CD4-positive, alpha-beta memory T cell (primary cell): ENCODE measurements around the gene RFT1. TPM values are rescaled to one million over a fixed set of nuclear protein-coding genes. Genes with fewer than 3 reads are reported as not detected.

Experiments used
- CTCF ChIA-PET: fragments of 350-600 bp; sonication (Branson Sonifier 250); formaldehyde crosslinking; loops from one replicate; lab custom pipeline; 2021; ENCODE audit warnings: inconsistent platforms; ENCODE audit not compliant: partially characterized antibody; lab: Charles Lee
- POLR2A ChIA-PET: fragments of 350-600 bp; sonication (Branson Sonifier 250); formaldehyde crosslinking; loops from one replicate; lab custom pipeline; 2021; ENCODE audit not compliant: partially characterized antibody; lab: Charles Lee
- DNase-seq, 5 donors: peaks; one replicate each; pipeline versions ENCODE4 v3.0.0 to v3.0.0-alpha.2; 2020 to 2022; ENCODE audit warnings: mixed read lengths in 1 of 5
- H3K27ac ChIP-seq: one replicate; pipeline ENCODE4 v1.7.0; 2013; ENCODE audit warnings: low read depth, low read length
- H3K27me3 ChIP-seq: 2 replicates; pipeline ENCODE4 v1.7.0; 2013; ENCODE audit warnings: mild to moderate bottlenecking, low read length, moderate library complexity; ENCODE audit not compliant: insufficient read depth
- H3K36me3 ChIP-seq: 2 replicates; pipeline ENCODE4 v1.7.0; 2013; ENCODE audit warnings: mild to moderate bottlenecking, low read length, moderate library complexity; ENCODE audit not compliant: insufficient read depth
- H3K4me1 ChIP-seq: 2 replicates; pipeline ENCODE4 v1.7.0; 2013; ENCODE audit warnings: mild to moderate bottlenecking, low read length, moderate library complexity; ENCODE audit not compliant: insufficient read depth
- H3K4me3 ChIP-seq, 2 donors: one replicate each; pipeline ENCODE4 v1.7.0; 2013; ENCODE audit warnings: low read length in 2 of 2, mild to moderate bottlenecking in 1 of 2
- H3K9me3 ChIP-seq, 2 donors: one replicate each; pipeline ENCODE4 v1.7.0; 2013; ENCODE audit warnings: low read length in 2 of 2, control low read depth in 1 of 2; ENCODE audit not compliant: control insufficient read depth in 1 of 2
- H3K27ac Mint-ChIP-seq, 7 donors: one replicate each; pipeline ENCODE4 v1.8.0; 2020 to 2021; ENCODE audit warnings: mixed read lengths in 7 of 7, mild to moderate bottlenecking in 6 of 7, inconsistent platforms in 3 of 7, moderate library complexity in 3 of 7
- H3K27me3 Mint-ChIP-seq, 2 donors: one replicate each; pipeline ENCODE4 v1.8.0; 2020 to 2021; ENCODE audit warnings: mixed read lengths in 2 of 2
- H3K36me3 Mint-ChIP-seq, 2 donors: one replicate each; pipeline ENCODE4 v1.8.0; 2020 to 2021; ENCODE audit warnings: mixed read lengths in 2 of 2, inconsistent platforms in 1 of 2, mild to moderate bottlenecking in 1 of 2
- H3K4me1 Mint-ChIP-seq, 4 donors: one replicate each; pipeline ENCODE4 v1.8.0; 2020 to 2021; ENCODE audit warnings: mixed read lengths in 4 of 4, mild to moderate bottlenecking in 1 of 4
- H3K4me3 Mint-ChIP-seq, 8 donors: one replicate each; pipeline ENCODE4 v1.8.0; 2020 to 2021; ENCODE audit warnings: mixed read lengths in 8 of 8, mild to moderate bottlenecking in 7 of 8, moderate library complexity in 6 of 8, inconsistent platforms in 3 of 8
- H3K9me3 Mint-ChIP-seq, 8 donors: one replicate each; pipeline ENCODE4 v1.8.0; 2020 to 2021; ENCODE audit warnings: mixed read lengths in 8 of 8, mild to moderate bottlenecking in 5 of 8, inconsistent platforms in 3 of 8, moderate library complexity in 1 of 8
- intact Hi-C: fragments of 100-400 bp; cut with micrococcal nuclease; formaldehyde crosslinking; loops from one replicate; pipeline ENCODE4 v1.15.1; 2023
- polyA plus RNA-seq, 2 donors: library from polyadenylated mRNA; unstranded; fragments of 300-500 nt; fragmentation: Illumina TruSeq; gene quantifications; one replicate each; pipeline ENCODE4 v1.2.3, GENCODE V29; 2021
- total RNA-seq, 2 experiments: library from RNA; stranded (reverse); gene quantifications; one replicate each; pipeline ENCODE4 v1.2.3, GENCODE V29; 2021

RFT1 gene
- total and polyA plus RNA-seq, 4 experiments from 2014 or later: 21.2 to 28.4 (median 24.6) TPM

GRCh38 chr3:53044371-53044710, 85.9 kb downstream of the RFT1 start:
- peaks cover 35 to 66% (median 48%) of the 10 kb centered on the region in 4 donors for H3K4me1 Mint-ChIP-seq
- H3K4me3 ChIP-seq: peak overlapping the region; percentile 31 to 94
- peaks cover 0 to 15% of the 10 kb centered on the region in 2 donors for H3K36me3 Mint-ChIP-seq
- peak overlapping the region; percentile 97 to 99 (median 98) for H3K4me3 Mint-ChIP-seq
- no peak for DNase-seq
- H3K27me3 Mint-ChIP-seq: peaks cover 0 to 1% of the 10 kb centered on the region in 2 donors
- H3K27ac ChIP-seq: peak overlapping the region; percentile 75
- intact Hi-C loops: loop anchor here (1.0 to 2.0 kb wide), 4 partner anchors 8 to 148 kb away; partner anchors contain the start of gene STIMATE
- CTCF ChIA-PET: interaction anchor here (0.9 to 4.0 kb wide), 5 partner anchors 8 to 110 kb away, joined by 3 to 18 read pairs (median 12); no protein-coding TSS in a partner anchor
- peak overlapping the region; percentile 98 to 100 (median 99) for H3K27ac Mint-ChIP-seq
- POLR2A ChIA-PET: interaction anchor here (1.4 to 6.7 kb wide), 13 partner anchors 10 to 339 kb away, joined by 4 to 143 read pairs (median 16); partner anchors contain the start of genes GLT8D1, SPCS1 and STIMATE
- peaks cover 59% of the 10 kb centered on the region for H3K4me1 ChIP-seq
- H3K9me3 ChIP-seq: no peaks in the 10 kb centered on the region
- H3K27me3 ChIP-seq: no peaks in the 10 kb centered on the region
- peaks cover 0 to 4% (median 0%) of the 10 kb centered on the region in 8 donors for H3K9me3 Mint-ChIP-seq
- no peaks in the 10 kb centered on the region for H3K36me3 ChIP-seq

GRCh38 chr3:53043738-53044137, 86.5 kb downstream of the RFT1 start:
- intact Hi-C loops: loop anchor here (1.0 to 2.0 kb wide), 4 partner anchors 7 to 147 kb away; partner anchors contain the start of gene STIMATE
- CTCF ChIA-PET: interaction anchor here (0.9 to 4.0 kb wide), 6 partner anchors 8 to 109 kb away, joined by 3 to 18 read pairs (median 11); no protein-coding TSS in a partner anchor
- Histone ChIP-seq H3K27me3 (no peaks in the 10 kb centered on the region), H3K36me3 (no peaks in the 10 kb centered on the region), H3K27ac (peak overlapping the region; percentile 75), H3K9me3 (no peaks in the 10 kb centered on the region), H3K4me1 (peaks cover 65% of the 10 kb centered on the region), H3K4me3 (peak overlapping the region; percentile 31 to 94)
- H3K27me3 Mint-ChIP-seq: peaks cover 0 to 1% of the 10 kb centered on the region in 2 donors
- H3K36me3 Mint-ChIP-seq: peaks cover 0 to 15% of the 10 kb centered on the region in 2 donors
- POLR2A ChIA-PET: interaction anchor here (0.7 to 6.7 kb wide), 11 partner anchors 10 to 1363 kb away, joined by 4 to 143 read pairs (median 7); partner anchors contain the start of genes GLT8D1, SPCS1 and STIMATE
- DNase-seq: peak in 1 of 5 donors; percentile 53
- peaks cover 40 to 72% (median 54%) of the 10 kb centered on the region in 4 donors for H3K4me1 Mint-ChIP-seq
- H3K27ac Mint-ChIP-seq: peak overlapping the region; percentile 98 to 100 (median 99)
- H3K9me3 Mint-ChIP-seq: peaks cover 0 to 4% (median 0%) of the 10 kb centered on the region in 8 donors
- peak overlapping the region; percentile 97 to 99 (median 98) for H3K4me3 Mint-ChIP-seq

- Mint-ChIP-seq H3K27me3 (peaks cover 0 to 1% of the 10 kb centered on the region in 2 donors), H3K4me3 (peak overlapping the region in 7 of 8 donors; percentile 27 to 99 (median 98)), H3K27ac (peak overlapping the region; percentile 26 to 100 (median 93)), H3K4me1 (peaks cover 46 to 82% (median 62%) of the 10 kb centered on the region in 4 donors), H3K9me3 (peaks cover 0 to 4% (median 0%) of the 10 kb centered on the region in 8 donors), H3K36me3 (peaks cover 0 to 20% of the 10 kb centered on the region in 2 donors)
- Histone ChIP-seq H3K4me1 (peaks cover 75% of the 10 kb centered on the region), H3K36me3 (no peaks in the 10 kb centered on the region), H3K4me3 (no peak overlapping the region), H3K27me3 (no peaks in the 10 kb centered on the region), H3K9me3 (no peaks in the 10 kb centered on the region), H3K27ac (peak overlapping the region; percentile 75)
- POLR2A ChIA-PET: interaction anchor here (0.8 to 6.7 kb wide), 4 partner anchors 9 to 59 kb away, joined by 3 to 143 read pairs (median 84); no protein-coding TSS in a partner anchor
- intact Hi-C loops: no loop called here
- no peak for DNase-seq
- CTCF ChIA-PET: interaction anchor here (1.1 to 4.0 kb wide), 5 partner anchors 9 to 108 kb away, joined by 3 to 18 read pairs (median 12); no protein-coding TSS in a partner anchor
Measured at GRCh38 chr3:53042651-53043050, 87.6 kb downstream of the RFT1 start.

- intact Hi-C loops: loop anchor here (1.0 kb wide), 1 partner anchor 9 kb away; no protein-coding TSS in a partner anchor
- peaks cover 87% of the 10 kb centered on the region for H3K4me1 ChIP-seq
- Mint-ChIP-seq H3K9me3 (peaks cover 0 to 4% (median 0%) of the 10 kb centered on the region in 8 donors), H3K4me1 (peaks cover 59 to 91% (median 72%) of the 10 kb centered on the region in 4 donors), H3K4me3 (peak overlapping the region; percentile 11 to 81 (median 55)), H3K36me3 (peaks cover 6 to 20% of the 10 kb centered on the region in 2 donors), H3K27me3 (no peaks in the 10 kb centered on the region), H3K27ac (peak overlapping the region; percentile 23 to 100 (median 84))
- H3K36me3 ChIP-seq: no peaks in the 10 kb centered on the region
- ChIA-PET POLR2A (interaction anchor here (0.6 to 1.0 kb wide), 2 partner anchors 21 to 504 kb away, joined by 3 read pairs; partner anchors contain the start of gene UQCC5), CTCF (no interaction called here)
- peak in 2 of 5 donors; percentile 14 to 33 for DNase-seq
- no peak overlapping the region for H3K27ac ChIP-seq
- no peak overlapping the region for H3K4me3 ChIP-seq
- H3K9me3 ChIP-seq: no peaks in the 10 kb centered on the region
- no peaks in the 10 kb centered on the region for H3K27me3 ChIP-seq
Measured at GRCh38 chr3:53040351-53040820, 89.8 kb downstream of the RFT1 start.

GRCh38 chr3:53039376-53039752, 90.9 kb downstream of the RFT1 start:
- H3K4me1 ChIP-seq: peaks cover 95% of the 10 kb centered on the region

GRCh38 chr3:53038679-53039375, 91.4 kb downstream of the RFT1 start:
- H3K9me3 Mint-ChIP-seq: no peaks in the 10 kb centered on the region
- H3K27ac Mint-ChIP-seq: peak overlapping the region; percentile 38 to 91 (median 81)
- DNase-seq: no peak
- no peaks in the 10 kb centered on the region for H3K9me3 ChIP-seq
- ChIA-PET CTCF (no interaction called here), POLR2A (interaction anchor here (0.7 to 3.4 kb wide), 2 partner anchors 11 to 55 kb away, joined by 3 to 17 read pairs; no protein-coding TSS in a partner anchor)
- H3K36me3 ChIP-seq: no peaks in the 10 kb centered on the region
- H3K36me3 Mint-ChIP-seq: peaks cover 6 to 12% of the 10 kb centered on the region in 2 donors
- H3K4me1 ChIP-seq: peaks cover 90% of the 10 kb centered on the region
- peak overlapping the region in 7 of 8 donors; percentile 18 to 85 (median 51) for H3K4me3 Mint-ChIP-seq
- no peaks in the 10 kb centered on the region for H3K27me3 Mint-ChIP-seq
- intact Hi-C loops: no loop called here
- H3K27me3 ChIP-seq: no peaks in the 10 kb centered on the region
- no peak overlapping the region for H3K27ac ChIP-seq
- peaks cover 56 to 88% (median 72%) of the 10 kb centered on the region in 4 donors for H3K4me1 Mint-ChIP-seq
- no peak overlapping the region for H3K4me3 ChIP-seq

More at GRCh38 chr3:53039376-53039752, 90.9 kb downstream of the RFT1 start:
- Mint-ChIP-seq H3K9me3 (no peaks in the 10 kb centered on the region), H3K27me3 (no peaks in the 10 kb centered on the region), H3K4me3 (peak overlapping the region in 3 of 8 donors; percentile 51 to 85 (median 66)), H3K36me3 (peaks cover 6 to 14% of the 10 kb centered on the region in 2 donors), H3K4me1 (peaks cover 61 to 94% (median 77%) of the 10 kb centered on the region in 4 donors), H3K27ac (peak overlapping the region in 5 of 7 donors; percentile 79 to 91 (median 81))
- H3K27me3 ChIP-seq: no peaks in the 10 kb centered on the region
- no peaks in the 10 kb centered on the region for H3K9me3 ChIP-seq
- ChIA-PET POLR2A (interaction anchor here (0.7 to 1.0 kb wide), 2 partner anchors 20 to 55 kb away, joined by 3 read pairs; no protein-coding TSS in a partner anchor), CTCF (no interaction called here)
- H3K27ac ChIP-seq: no peak overlapping the region
- no peak overlapping the region for H3K4me3 ChIP-seq
- no peak for DNase-seq
- intact Hi-C loops: no loop called here
- no peaks in the 10 kb centered on the region for H3K36me3 ChIP-seq
